Ovary (tissue), 10 donors: ENCODE measurements around the gene NPPB. TPM values are rescaled to one million over a fixed set of nuclear protein-coding genes. Genes with fewer than 3 reads are reported as not detected.

Experiments
- DNase-seq, 5 donors: peaks; one replicate each; pipeline ENCODE4 v3.0.0-alpha.2; 2019 to 2020
- H3K27ac ChIP-seq, 2 donors: fragments of 200-600 bp; one replicate each; pipeline versions ENCODE4 v1.5.1 to v1.8.0; 2019 to 2022
- H3K27me3 ChIP-seq: fragments of 200-600 bp; one replicate; pipeline ENCODE4 v1.8.0; 2022
- H3K36me3 ChIP-seq: fragments of 200-600 bp; sonication (generic); one replicate; pipeline ENCODE4 v1.5.1; 2019
- H3K4me1 ChIP-seq: one replicate; pipeline ENCODE4 v1.8.1; 2013; ENCODE audit warnings: mild to moderate bottlenecking, moderate library complexity; ENCODE audit not compliant: insufficient read depth
- H3K4me3 ChIP-seq: fragments of 200-600 bp; sonication (generic); one replicate; pipeline ENCODE4 v1.5.1; 2017
- H3K9me3 ChIP-seq, 2 donors: fragments of 200-600 bp in 1 of 2; sonication (generic) in 1 of 2; one replicate each; pipeline versions ENCODE4 v1.5.1 to v1.8.1; 2013 to 2019; ENCODE audit warnings: mild to moderate bottlenecking in 1 of 2, moderate library complexity in 1 of 2
- CTCF ChIP-seq, 3 donors: fragments of 450-650 bp in 2 of 3; fragments of 200-600 bp in 1 of 3; IDR thresholded peaks; one replicate each; pipeline versions ENCODE4 v1.5.1 to v1.8.0; 2016 to 2022; ENCODE audit warnings: antibody characterized with exemption in 3 of 3, mild to moderate bottlenecking in 1 of 3
- EP300 ChIP-seq: sonication (generic); formaldehyde crosslinking; IDR thresholded peaks from one replicate; pipeline ENCODE4 v1.6.1; 2017; ENCODE audit warnings: antibody characterized with exemption
- POLR2A ChIP-seq: fragments of 450-650 bp; IDR thresholded peaks from one replicate; pipeline ENCODE4 v1.6.1; 2017; ENCODE audit warnings: antibody characterized with exemption, mild to moderate bottlenecking, moderate library complexity
- WGBS, 3 donors: extraction: QIAGEN DNeasy Blood & Tissue Kit in 1 of 3; methylation state at CpG; one replicate each; pipeline versions ENCODE4 v1.1.5 to v1.1.7; 2013 to 2017; 5-methylcytosine and 5-hydroxymethylcytosine counted together
- intact Hi-C, 4 donors: fragments of 100-400 bp; cut with DNase I; formaldehyde crosslinking; loops; one replicate each; pipeline versions ENCODE4 v1.11.0 to v1.15.1; 2022 to 2023
- long read RNA-seq, 3 donors: library from polyadenylated mRNA in 2 of 3; unstranded in 2 of 3; transcript quantifications; one replicate each; pipeline ENCODE4 v2.0.0 and lab custom pipeline, GENCODE V29; 2021 to 2026
- polyA plus RNA-seq, 2 donors: library from polyadenylated mRNA; stranded (reverse); fragments of 200-250 nt in 1 of 2; fragments of 350-450 nt in 1 of 2; fragmentation: Illumina TruSeq in 1 of 2; extraction: RNeasy Lipid Tissue Mini Kit (QIAGEN cat#74804) in 1 of 2; gene quantifications; one replicate each; pipeline ENCODE4 v1.2.3, GENCODE V29; 2013 to 2014
- total RNA-seq, 7 donors: library from RNA; depleted of rRNA in 2 of 7; stranded (reverse); fragments of >200 nt in 2 of 7; fragmentation: NEBNext Ultra II Directional in 3 of 7; extraction: Animal tissue kit (Norgen Biotek cat#: 25700) in 3 of 7; gene quantifications; one replicate each; pipeline versions ENCODE4 v1.1.0 to v1.2.4, GENCODE V29; 2016 to 2023
- donor health status: DM: no; HTN: no; CAD: no; lungs with moderate emphysema.
- donor health status: DM: no; HTN: no; CAD: no.
- donor health status: Bipolar disorder and iron deficiency.
- donor health status: DM: yes; HTN: yes; CAD: no.
- donor health status: DM: no; HTN: no; CAD: no.
- donor health status: DM: yes; HTN: yes; CAD: no.

NPPB gene
- not detected for total RNA-seq
- under 1 TPM in 1 of 2 donors, not detected in 1; 0.22 TPM for polyA plus RNA-seq
- long read RNA-seq, donor 1, result 0 reads
- long read RNA-seq, donor 2, result 0 reads
- long read RNA-seq, donor 3, result 0 reads

- H3K27me3 ChIP-seq, result no peaks in the 10 kb centered on the region
- no peak for DNase-seq
- intact Hi-C loops, result loop anchor here in 1 of 4 donors (10.0 kb wide), 1 partner anchor 236 kb away; no protein-coding TSS in a partner anchor
- H3K27ac ChIP-seq, result no peak within 1 kb of the TSS
- H3K4me3 ChIP-seq, result no peak within 1 kb of the TSS
- H3K4me1 ChIP-seq, result no peaks in the 10 kb centered on the region
- H3K36me3 ChIP-seq, result no peaks in the 10 kb centered on the region
- no peaks in the 10 kb centered on the region for H3K9me3 ChIP-seq
- 12 to 21% (median 13%) methylated on average over 13 to 16 of the region's 16 CpGs for WGBS, 3 donors
- TF ChIP-seq CTCF (IDR thresholded peaks at IDR 0.05), result no peak
- TF ChIP-seq POLR2A, result no peak
- no peak for TF ChIP-seq EP300
Observed at GRCh38 chr1:11858613-11858967, at the start of gene NPPB. TSS of gene NPPB (minus strand) at chr1:11858945. CDS start at chr1:11858833, 112 bp downstream.

- Histone ChIP-seq H3K27ac (peak overlapping the region; percentile 88 to 97), H3K9me3 (no peaks in the 10 kb centered on the region), H3K36me3 (no peaks in the 10 kb centered on the region), H3K4me3 (peak overlapping the region; percentile 67), H3K4me1 (no peaks in the 10 kb centered on the region), H3K27me3 (no peaks in the 10 kb centered on the region)
- TF ChIP-seq EP300 (no peak), CTCF (IDR thresholded peaks at IDR 0.05) (no peak), POLR2A (peak; percentile 95)
- intact Hi-C loops, result loop anchor here in 1 of 4 donors (5.0 kb wide), 1 partner anchor 71 kb away; no protein-coding TSS in a partner anchor
- peak in 1 of 5 donors; percentile 55 for DNase-seq
- 0% methylated on average over 24 of the region's 24 CpGs for WGBS, 3 donors
Observed at GRCh38 chr1:11908095-11908675, 49.4 kb upstream of the NPPB start.

- intact Hi-C loops, result loop anchor here in 1 of 4 donors (5.0 kb wide), 1 partner anchor 70 kb away; no protein-coding TSS in a partner anchor
Observed at GRCh38 chr1:11907275-11908094, 48.7 kb upstream of the NPPB start.

More at GRCh38 chr1:11907275-11908094, 48.7 kb upstream of the NPPB start:
- peak overlapping the region; percentile 35 to 97 for H3K27ac ChIP-seq
- TF ChIP-seq POLR2A (no peak), CTCF (IDR thresholded peaks at IDR 0.05) (peak; percentile 80 to 93 (median 91)), EP300 (peak; percentile 61)
- no peaks in the 10 kb centered on the region for H3K9me3 ChIP-seq
- H3K4me3 ChIP-seq, result no peak overlapping the region
- no peaks in the 10 kb centered on the region for H3K4me1 ChIP-seq
- no peaks in the 10 kb centered on the region for H3K36me3 ChIP-seq
- DNase-seq, result peak; percentile 89 to 96 (median 94)
- 9 to 12% (median 11%) methylated on average over 19 of the region's 19 CpGs for WGBS, 3 donors
- H3K27me3 ChIP-seq, result no peaks in the 10 kb centered on the region
